Stimulated activated CD4-positive, alpha-beta T cell treated with anti-CD3 and anti-CD28 coated beads, Interleukin-15, amount 100 ng/mL, for 24 hours (primary cell): Measurements from ENCODE around the gene PLAC1.

Source experiments
- DNase-seq: peaks from one replicate; pipeline ENCODE4 v3.0.0-alpha.2; 2020

The PLAC1 gene

GRCh38 chrX:134533952-134534351 lies 124.3 kb downstream of the PLAC1 start:
- DNase-seq: no peak

- DNase-seq: no peak
These were observed 124.9 kb downstream of the PLAC1 start for GRCh38 chrX:134533352-134533751.

GRCh38 chrX:134530845-134531244 lies 127.4 kb downstream of the PLAC1 start:
- no peak for DNase-seq

GRCh38 chrX:134529481-134529880 lies 128.8 kb downstream of the PLAC1 start:
- no peak for DNase-seq

- no peak for DNase-seq
These were observed 129.3 kb downstream of the PLAC1 start for GRCh38 chrX:134528960-134529359.

- DNase-seq: no peak
These were observed 131.9 kb downstream of the PLAC1 start for GRCh38 chrX:134526399-134526798.

- no peak for DNase-seq
These were observed 133.0 kb downstream of the PLAC1 start for GRCh38 chrX:134525086-134525792.

GRCh38 chrX:134524181-134524580 lies 134.1 kb downstream of the PLAC1 start:
- no peak for DNase-seq

- DNase-seq: no peak
These were observed 137.3 kb downstream of the PLAC1 start for GRCh38 chrX:134520860-134521390.
